Measurements from ENCODE around the gene MYLK4. TPM values are rescaled to one million over a fixed set of nuclear protein-coding genes. Genes with fewer than 3 reads are reported as not detected.
A peak's percentile ranks its signal among the peaks of the same experiment; 100 is the strongest.

The MYLK4 gene
- total and polyA plus RNA-seq, 2 experiments from 2014 or later = 0.20 to 0.43 TPM

- Histone ChIP-seq H3K4me2 (ENCODE audit: unreplicated experiment) (peak overlapping the region; percentile 12), H3K4me1 (ENCODE audit: insufficient read depth) (peaks cover 11% of the 10 kb centered on the region), H3K27ac (peak overlapping the region; percentile 57), H3F3A (ENCODE audit: insufficient read depth) (peaks cover 14% of the 10 kb centered on the region), H2AFZ (no peak overlapping the region), H3K79me2 (ENCODE audit: insufficient read depth) (no peaks in the 10 kb centered on the region), H3K4me3 (peak overlapping the region; percentile 30; the same call in 1 of the 2 replicates), H3K9ac (no peak overlapping the region), H3K9me3 (ENCODE audit: low read depth) (no peaks in the 10 kb centered on the region), H4K20me1 (ENCODE audit: insufficient read depth) (no peaks in the 10 kb centered on the region), H3K9me2 (ENCODE audit: insufficient read depth) (no peaks in the 10 kb centered on the region), H3K36me3 (ENCODE audit: low read depth) (no peaks in the 10 kb centered on the region), H3K27me3 (replicated peaks; ENCODE audit: insufficient read depth) (no peaks in the 10 kb centered on the region)
- in situ Hi-C loops (cut with MboI) = no loop called here
- WGBS, 2 experiments (ENCODE audit: low coverage in 1 of 2, low lambda C conversion rate in 2 of 2, missing lambda C conversion rate in 2 of 2) = 37 to 41% methylated on average over 7 of the region's 7 CpGs
- TF ChIP-seq EZH2 (IDR thresholded peaks at IDR 0.05; ENCODE audit: insufficient read depth, poor library complexity, severe bottlenecking) = no peak
- TF ChIP-seq EZH2phosphoT487 (IDR thresholded peaks at IDR 0.05; ENCODE audit: insufficient read depth, low read depth) = no peak
- peak; percentile 95 for DNase-seq
Observed at GRCh38 chr6:2714111-2714895, 36.4 kb downstream of the MYLK4 start.

- no peak overlapping the region for H2AFZ ChIP-seq
- no peak for DNase-seq
- H3K27ac ChIP-seq = peak overlapping the region; percentile 12; the same call in 1 of the 2 replicates
- peaks cover 14% of the 10 kb centered on the region for H3F3A ChIP-seq (ENCODE audit: insufficient read depth)
- no peaks in the 10 kb centered on the region for H4K20me1 ChIP-seq (ENCODE audit: insufficient read depth)
- no peak overlapping the region for H3K4me3 ChIP-seq
- in situ Hi-C loops (cut with MboI) = no loop called here
- no peak for TF ChIP-seq EZH2phosphoT487 (IDR thresholded peaks at IDR 0.05; ENCODE audit: insufficient read depth, low read depth)
- no peak for TF ChIP-seq EZH2 (IDR thresholded peaks at IDR 0.05; ENCODE audit: insufficient read depth, poor library complexity, severe bottlenecking)
- peaks cover 11% of the 10 kb centered on the region for H3K4me1 ChIP-seq (ENCODE audit: insufficient read depth)
- no peaks in the 10 kb centered on the region for H3K9me3 ChIP-seq (ENCODE audit: low read depth)
- H3K9me2 ChIP-seq (ENCODE audit: insufficient read depth) = no peaks in the 10 kb centered on the region
- H3K27me3 ChIP-seq (replicated peaks; ENCODE audit: insufficient read depth) = no peaks in the 10 kb centered on the region
- no peaks in the 10 kb centered on the region for H3K36me3 ChIP-seq (ENCODE audit: low read depth)
- no peaks in the 10 kb centered on the region for H3K79me2 ChIP-seq (ENCODE audit: insufficient read depth)
- H3K9ac ChIP-seq = no peak overlapping the region
- 91 to 96% methylated on average over 8 of the region's 8 CpGs for WGBS, 2 experiments (ENCODE audit: low coverage in 1 of 2, low lambda C conversion rate in 2 of 2, missing lambda C conversion rate in 2 of 2)
- peak overlapping the region; percentile 12 for H3K4me2 ChIP-seq (ENCODE audit: unreplicated experiment)
Observed at GRCh38 chr6:2713473-2714110, 37.1 kb downstream of the MYLK4 start.

- H3K9me2 ChIP-seq (ENCODE audit: insufficient read depth) = no peaks in the 10 kb centered on the region
- TF ChIP-seq EZH2phosphoT487 (IDR thresholded peaks at IDR 0.05; ENCODE audit: insufficient read depth, low read depth) (no peak), EZH2 (IDR thresholded peaks at IDR 0.05; ENCODE audit: insufficient read depth, poor library complexity, severe bottlenecking) (no peak)
- no peaks in the 10 kb centered on the region for H3K9me3 ChIP-seq (ENCODE audit: low read depth)
- DNase-seq = no peak
- 74 to 81% methylated on average over 5 of the region's 5 CpGs for WGBS, 2 experiments (ENCODE audit: low coverage in 1 of 2, low lambda C conversion rate in 2 of 2, missing lambda C conversion rate in 2 of 2)
- in situ Hi-C loops (cut with MboI) = no loop called here
- H3K4me2 ChIP-seq (ENCODE audit: unreplicated experiment) = no peak overlapping the region
- H3K4me3 ChIP-seq = no peak overlapping the region
- no peaks in the 10 kb centered on the region for H3K27me3 ChIP-seq (replicated peaks; ENCODE audit: insufficient read depth)
- H2AFZ ChIP-seq = no peak overlapping the region
- H3F3A ChIP-seq (ENCODE audit: insufficient read depth) = peaks cover 14% of the 10 kb centered on the region
- no peaks in the 10 kb centered on the region for H3K79me2 ChIP-seq (ENCODE audit: insufficient read depth)
- no peaks in the 10 kb centered on the region for H3K36me3 ChIP-seq (ENCODE audit: low read depth)
- H3K4me1 ChIP-seq (ENCODE audit: insufficient read depth) = peaks cover 11% of the 10 kb centered on the region
- H3K27ac ChIP-seq = no peak overlapping the region
- no peak overlapping the region for H3K9ac ChIP-seq
- H4K20me1 ChIP-seq (ENCODE audit: insufficient read depth) = no peaks in the 10 kb centered on the region
Observed at GRCh38 chr6:2712102-2712501, 38.6 kb downstream of the MYLK4 start.

- no peaks in the 10 kb centered on the region for H3K9me3 ChIP-seq (ENCODE audit: low read depth)
- peaks cover 14% of the 10 kb centered on the region for H3F3A ChIP-seq (ENCODE audit: insufficient read depth)
- H3K36me3 ChIP-seq (ENCODE audit: low read depth) = no peaks in the 10 kb centered on the region
- H3K27ac ChIP-seq = no peak overlapping the region
- no peaks in the 10 kb centered on the region for H3K27me3 ChIP-seq (replicated peaks; ENCODE audit: insufficient read depth)
- H2AFZ ChIP-seq = no peak overlapping the region
- H3K4me2 ChIP-seq (ENCODE audit: unreplicated experiment) = no peak overlapping the region
- no peaks in the 10 kb centered on the region for H3K79me2 ChIP-seq (ENCODE audit: insufficient read depth)
- no peak overlapping the region for H3K4me3 ChIP-seq
- H3K4me1 ChIP-seq (ENCODE audit: insufficient read depth) = peaks cover 11% of the 10 kb centered on the region
- no peaks in the 10 kb centered on the region for H3K9me2 ChIP-seq (ENCODE audit: insufficient read depth)
- in situ Hi-C loops (cut with MboI) = no loop called here
- no peak overlapping the region for H3K9ac ChIP-seq
- TF ChIP-seq EZH2phosphoT487 (IDR thresholded peaks at IDR 0.05; ENCODE audit: insufficient read depth, low read depth) (no peak), EZH2 (IDR thresholded peaks at IDR 0.05; ENCODE audit: insufficient read depth, poor library complexity, severe bottlenecking) (no peak)
- no peak for DNase-seq
- H4K20me1 ChIP-seq (ENCODE audit: insufficient read depth) = no peaks in the 10 kb centered on the region
Observed at GRCh38 chr6:2710412-2710811, 40.3 kb downstream of the MYLK4 start.

Data from GM23248 (cell line).